Osteoblast (primary cell): ENCODE data around the gene PLPP6. TPM values are rescaled to one million over a fixed set of nuclear protein-coding genes. Genes with fewer than 3 reads are reported as not detected.

Experiments
- DNase-seq: peaks from one replicate; pipeline ENCODE4 v3.0.0; 2011; ENCODE audit warnings: low spot score, mixed read lengths; ENCODE audit not compliant: insufficient read length; ENCODE audit errors: missing footprints
- H2AFZ ChIP-seq: 2 replicates; pipeline ENCODE4 v1.6.0; 2011; ENCODE audit warnings: mild to moderate bottlenecking, low read length
- H3K27ac ChIP-seq: 2 replicates; pipeline ENCODE4 v1.5.1; 2011; ENCODE audit warnings: mild to moderate bottlenecking, low read depth, low read length, moderate library complexity
- H3K27me3 ChIP-seq: 2 replicates; pipeline ENCODE4 v1.6.0; 2012; ENCODE audit warnings: mild to moderate bottlenecking, control low read depth, inconsistent platforms, low read length, moderate library complexity; ENCODE audit not compliant: insufficient read depth
- H3K36me3 ChIP-seq: 2 replicates; pipeline ENCODE4 v1.5.1; 2011; ENCODE audit warnings: mild to moderate bottlenecking, low read length, control low read depth, moderate library complexity; ENCODE audit not compliant: insufficient read depth
- H3K4me1 ChIP-seq: 2 replicates; pipeline ENCODE4 v1.5.1; 2011; ENCODE audit warnings: mild to moderate bottlenecking, low read length, control low read depth, moderate library complexity; ENCODE audit not compliant: insufficient read depth
- H3K4me2 ChIP-seq: 2 replicates; pipeline ENCODE4 v1.6.0; 2011; ENCODE audit warnings: mild to moderate bottlenecking, low read length; ENCODE audit not compliant: insufficient read depth
- H3K4me3 ChIP-seq: fragments of 200-600 bp; sonication (generic); 3 replicates; pipeline ENCODE4 v1.5.1; 2012; ENCODE audit warnings: mild to moderate bottlenecking, low read length, inconsistent platforms; ENCODE audit not compliant: insufficient read depth
- H3K79me2 ChIP-seq: 2 replicates; pipeline ENCODE4 v1.6.0; 2012; ENCODE audit warnings: mild to moderate bottlenecking, low read length, control low read depth, inconsistent platforms; ENCODE audit not compliant: insufficient read depth
- H3K9me3 ChIP-seq: 2 replicates; pipeline ENCODE4 v1.5.1; 2011; ENCODE audit warnings: low read depth, low read length, control low read depth
- H4K20me1 ChIP-seq: 2 replicates; pipeline ENCODE4 v1.6.0; 2012; ENCODE audit warnings: mild to moderate bottlenecking, low read length, control low read depth; ENCODE audit not compliant: insufficient read depth
- CTCF ChIP-seq: IDR thresholded peaks from 2 replicates; pipeline ENCODE4 v1.5.1; 2011; ENCODE audit warnings: mild to moderate bottlenecking, low read depth, low read length, moderate library complexity; ENCODE audit errors: extremely low read depth
- total RNA-seq: library from RNA; depleted of rRNA; stranded (reverse); fragments of >200 nt; gene quantifications from 2 replicates; pipeline ENCODE4 v1.2.3, GENCODE V29; 2012

PLPP6 gene
- total RNA-seq, 1 donor, result 7.2 TPM

DNA sequence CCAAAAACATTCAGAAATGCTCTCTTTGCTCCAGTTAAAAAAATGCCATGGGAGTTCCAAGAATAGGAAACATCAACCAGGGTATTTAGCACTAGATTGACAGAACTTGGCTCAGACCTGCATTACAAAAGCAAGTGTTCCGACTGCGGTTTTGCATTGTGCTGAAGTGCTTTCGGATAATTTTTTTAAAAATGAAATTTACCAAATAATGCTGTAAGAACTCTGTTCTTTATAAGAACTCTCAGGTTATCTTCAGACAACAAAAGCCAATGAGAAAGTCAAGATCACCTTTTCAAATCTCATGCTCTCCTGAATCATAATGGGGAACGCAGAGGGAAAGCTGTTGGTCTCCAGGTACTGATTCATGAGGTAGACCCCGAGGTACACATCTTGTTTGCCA is 483 bp upstream of the PLPP6 start:
- Histone ChIP-seq H3K9me3 (no peaks in the 10 kb centered on the region), H3K4me2 (peak overlapping the region; percentile 97), H3K27me3 (no peaks in the 10 kb centered on the region), H3K36me3 (no peaks in the 10 kb centered on the region), H3K4me1 (peaks cover 38% of the 10 kb centered on the region), H3K79me2 (peaks cover 6% of the 10 kb centered on the region), H2AFZ (peak overlapping the region; percentile 90), H3K27ac (peak overlapping the region; percentile 19), H3K4me3 (peak overlapping the region; percentile 83), H4K20me1 (no peaks in the 10 kb centered on the region)
- TF ChIP-seq CTCF, result no peak
- peak; percentile 29 for DNase-seq

DNA sequence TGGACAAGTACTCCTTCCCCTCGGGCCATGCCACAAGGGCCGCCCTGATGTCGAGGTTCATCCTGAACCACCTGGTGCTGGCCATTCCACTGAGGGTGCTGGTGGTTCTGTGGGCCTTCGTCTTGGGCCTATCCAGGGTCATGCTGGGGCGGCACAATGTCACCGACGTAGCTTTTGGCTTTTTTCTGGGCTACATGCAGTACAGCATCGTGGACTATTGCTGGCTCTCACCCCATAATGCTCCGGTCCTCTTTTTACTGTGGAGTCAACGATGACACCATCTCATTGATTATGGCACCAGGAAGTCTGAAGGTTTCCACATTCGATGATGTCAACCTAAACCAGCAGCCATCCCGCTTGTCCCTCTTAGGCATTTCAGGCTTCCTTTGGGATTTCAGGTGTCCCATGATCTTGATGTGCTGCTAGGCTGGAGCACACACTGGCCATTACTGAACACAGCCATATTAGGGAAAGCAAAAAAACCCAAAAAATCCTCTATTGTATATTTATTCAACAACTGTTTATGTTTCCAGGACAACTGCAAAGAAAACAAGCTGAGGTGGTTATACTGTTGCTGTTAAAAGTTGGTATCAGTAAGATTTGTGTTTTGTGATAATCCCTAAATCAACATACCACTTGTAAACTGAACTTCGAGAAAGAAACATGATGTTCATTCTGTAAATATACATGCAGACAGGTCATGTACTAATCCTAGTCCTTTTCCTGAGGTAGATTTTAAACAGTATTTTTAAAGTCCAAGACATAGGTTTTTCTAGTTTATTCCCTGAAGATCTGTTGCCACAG is 1.1 kb downstream of the PLPP6 start:
- Histone ChIP-seq H3K79me2 (peaks cover 6% of the 10 kb centered on the region), H2AFZ (peak overlapping the region; percentile 90), H3K27ac (peak overlapping the region; percentile 0), H4K20me1 (no peaks in the 10 kb centered on the region), H3K4me2 (peak overlapping the region; percentile 97), H3K4me3 (peak overlapping the region; percentile 83), H3K4me1 (peaks cover 42% of the 10 kb centered on the region), H3K9me3 (no peaks in the 10 kb centered on the region), H3K27me3 (no peaks in the 10 kb centered on the region), H3K36me3 (no peaks in the 10 kb centered on the region)
- peak; percentile 58 for DNase-seq
- TF ChIP-seq CTCF, result no peak

DNA sequence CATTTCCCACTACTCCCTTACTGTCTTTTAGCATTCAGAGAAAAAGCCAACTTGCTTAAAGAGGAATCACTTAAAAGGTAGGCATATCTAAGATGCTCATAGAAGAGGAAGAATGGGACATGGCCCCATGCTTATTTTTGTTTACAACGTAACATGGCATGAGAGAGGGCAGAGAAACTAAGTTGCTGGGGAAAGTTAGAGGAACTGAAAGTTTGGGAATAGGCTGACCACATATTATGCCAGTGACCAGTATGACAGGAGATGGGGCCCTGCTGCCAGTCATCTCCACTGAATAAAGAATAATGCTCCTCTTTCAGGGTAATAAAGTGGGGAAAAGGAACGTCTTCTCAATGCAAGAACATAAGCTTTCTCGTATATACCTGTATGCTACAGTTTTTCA is 1.9 kb downstream of the PLPP6 start:
- Histone ChIP-seq H3K36me3 (no peaks in the 10 kb centered on the region), H3K79me2 (peaks cover 6% of the 10 kb centered on the region), H2AFZ (no peak overlapping the region), H4K20me1 (no peaks in the 10 kb centered on the region), H3K9me3 (no peaks in the 10 kb centered on the region), H3K27me3 (no peaks in the 10 kb centered on the region), H3K4me3 (no peak overlapping the region), H3K4me1 (peaks cover 42% of the 10 kb centered on the region), H3K4me2 (peak overlapping the region; percentile 97), H3K27ac (no peak overlapping the region)
- TF ChIP-seq CTCF, result no peak
- DNase-seq, result no peak

- Histone ChIP-seq H3K9me3 (no peaks in the 10 kb centered on the region), H2AFZ (peak overlapping the region; percentile 38), H3K27me3 (no peaks in the 10 kb centered on the region), H3K4me2 (peak overlapping the region; percentile 89), H3K79me2 (peaks cover 6% of the 10 kb centered on the region), H4K20me1 (no peaks in the 10 kb centered on the region), H3K36me3 (no peaks in the 10 kb centered on the region), H3K4me3 (peak overlapping the region; percentile 71), H3K27ac (no peak overlapping the region), H3K4me1 (peaks cover 42% of the 10 kb centered on the region)
- no peak for DNase-seq
- TF ChIP-seq CTCF, result no peak
Observed at GRCh38 chr9:4665357-4665756, 3.3 kb downstream of the PLPP6 start.
